ENCODE measurements around the gene EPN1. TPM values are rescaled to one million over a fixed set of nuclear protein-coding genes. Genes with fewer than 3 reads are reported as not detected.

EPN1 gene
- total and polyA plus RNA-seq, 2 of the 13 experiments (the other 11 are each of a cell fraction or from before 2014, with no cell fraction given), result 28.9 to 31.7 TPM

GRCh38 chr19:55653651-55654322 is 21.2 kb upstream of the EPN1 start (continued):
- TF ChIP-seq EED (CRISPR knock-in tag; IDR thresholded peaks at IDR 0.05) (no peak), EZH2 (conservative IDR thresholded peaks at IDR 0.05; ENCODE audit: low read depth, low read length) (no peak), SOX5 (CRISPR knock-in tag; IDR thresholded peaks at IDR 0.05; ENCODE audit: borderline replicate concordance) (no peak; the same call in 1 of the 2 replicates), ZSCAN30 (CRISPR knock-in tag; IDR thresholded peaks at IDR 0.05) (no peak), ZNF121 (CRISPR knock-in tag; IDR thresholded peaks at IDR 0.05) (no peak), ZNF572 (CRISPR knock-in tag; IDR thresholded peaks at IDR 0.05) (no peak), GATA4 (IDR thresholded peaks at IDR 0.05; ENCODE audit: borderline replicate concordance, low read depth) (peak; percentile 33; the same call in 1 of the 2 replicates), MTA3 (CRISPR knock-in tag; IDR thresholded peaks at IDR 0.05) (no peak), ZNF775 (CRISPR knock-in tag; IDR thresholded peaks at IDR 0.05; ENCODE audit: borderline replicate concordance) (no peak), ZNF414 (CRISPR knock-in tag; IDR thresholded peaks at IDR 0.05) (peak; percentile 86; the same call in 1 of the 2 replicates), HNRNPL (IDR thresholded peaks at IDR 0.05; ENCODE audit: low read depth, low read length) (no peak), RNF2 (conservative IDR thresholded peaks at IDR 0.05; ENCODE audit: low read depth) (no peak), BORCS8-MEF2B (CRISPR knock-in tag; IDR thresholded peaks at IDR 0.05) (no peak), ZNF431 (CRISPR knock-in tag; IDR thresholded peaks at IDR 0.05; ENCODE audit: borderline replicate concordance, low read depth) (peak; percentile 64; the same call in 1 of the 2 replicates), ZC3H4 (CRISPR knock-in tag; IDR thresholded peaks at IDR 0.05; ENCODE audit: borderline replicate concordance) (no peak), KAT7 (CRISPR knock-in tag; IDR thresholded peaks at IDR 0.05; ENCODE audit: borderline replicate concordance) (peak; percentile 86; the same call in 1 of the 2 replicates), ZFY (CRISPR knock-in tag; IDR thresholded peaks at IDR 0.05) (peak; percentile 63), MAZ (IDR thresholded peaks at IDR 0.05; ENCODE audit: borderline replicate concordance, low read depth, low read length) (peak; percentile 18; the same call in 1 of the 2 replicates), MAZ (CRISPR knock-in tag; IDR thresholded peaks at IDR 0.05; ENCODE audit: low read depth) (no peak; the same call in 1 of the 2 replicates), TMF1 (CRISPR knock-in tag; IDR thresholded peaks at IDR 0.05; ENCODE audit: low read depth) (0 out of 2 replicates have a peak, but pooled peaks have one; percentile 39), ZNF782 (CRISPR knock-in tag; IDR thresholded peaks at IDR 0.05; ENCODE audit: borderline replicate concordance) (no peak; the same call in 1 of the 2 replicates), SNRNP70 (IDR thresholded peaks at IDR 0.05; ENCODE audit: low read depth, low read length) (no peak), FOXM1 (CRISPR knock-in tag; IDR thresholded peaks at IDR 0.05) (no peak), MAFK (conservative IDR thresholded peaks at IDR 0.05 in 1 of 2, IDR thresholded peaks at IDR 0.05 in 1 of 2; ENCODE audit: low read length in 2 of 2) (peak in 1 of 2 experiments; percentile 0; a peak in 1 of 4 replicates), KAT2B (IDR thresholded peaks at IDR 0.05; ENCODE audit: borderline replicate concordance, low read depth, low read length) (no peak), PHB2 (IDR thresholded peaks at IDR 0.05; ENCODE audit: partially characterized antibody) (no peak), E2F5 (CRISPR knock-in tag; conservative IDR thresholded peaks at IDR 0.05) (no peak; the same call in 1 of the 2 replicates), MLLT10 (CRISPR knock-in tag; IDR thresholded peaks at IDR 0.05) (no peak)
- TF ChIP-seq, protein P1, sequence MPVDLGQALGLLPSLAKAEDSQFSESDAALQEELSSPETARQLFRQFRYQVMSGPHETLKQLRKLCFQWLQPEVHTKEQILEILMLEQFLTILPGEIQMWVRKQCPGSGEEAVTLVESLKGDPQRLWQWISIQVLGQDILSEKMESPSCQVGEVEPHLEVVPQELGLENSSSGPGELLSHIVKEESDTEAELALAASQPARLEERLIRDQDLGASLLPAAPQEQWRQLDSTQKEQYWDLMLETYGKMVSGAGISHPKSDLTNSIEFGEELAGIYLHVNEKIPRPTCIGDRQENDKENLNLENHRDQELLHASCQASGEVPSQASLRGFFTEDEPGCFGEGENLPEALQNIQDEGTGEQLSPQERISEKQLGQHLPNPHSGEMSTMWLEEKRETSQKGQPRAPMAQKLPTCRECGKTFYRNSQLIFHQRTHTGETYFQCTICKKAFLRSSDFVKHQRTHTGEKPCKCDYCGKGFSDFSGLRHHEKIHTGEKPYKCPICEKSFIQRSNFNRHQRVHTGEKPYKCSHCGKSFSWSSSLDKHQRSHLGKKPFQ (CRISPR knock-in tag; IDR thresholded peaks at IDR 0.05; ENCODE audit: insufficient replicate concordance), result no peak
